NCI-H748 (cell line): ENCODE measurements around the gene EVX2.

Experiments
- DNase-seq: peaks from one replicate; lab custom pipeline; 2025; ENCODE audit not compliant: unreplicated experiment; lab: John Stamatoyannopoulos, UW

The EVX2 gene

GRCh38 chr2:176122052-176122682 lies 38.4 kb upstream of the EVX2 start:
- no peak for DNase-seq

GRCh38 chr2:176121190-176122051 lies 37.7 kb upstream of the EVX2 start:
- no peak for DNase-seq

- DNase-seq, result no peak
These were observed 36.8 kb upstream of the EVX2 start for GRCh38 chr2:176120364-176121189.

GRCh38 chr2:176118601-176119339 lies 35.0 kb upstream of the EVX2 start:
- peak; percentile 43 for DNase-seq

- no peak for DNase-seq
These were observed 34.1 kb upstream of the EVX2 start for GRCh38 chr2:176117823-176118371.

GRCh38 chr2:176117162-176117822 lies 33.5 kb upstream of the EVX2 start:
- no peak for DNase-seq

- DNase-seq, result peak; percentile 38
These were observed 32.4 kb upstream of the EVX2 start, which contains the start of gene HOXD10 for GRCh38 chr2:176115883-176116813. TSS of gene HOXD10 (plus strand) at chr2:176116778. CDS start at chr2:176116834, 56 bp downstream.

GRCh38 chr2:176114930-176115625 lies 31.3 kb upstream of the EVX2 start:
- DNase-seq, result no peak

- peak; percentile 100 for DNase-seq
These were observed 30.6 kb upstream of the EVX2 start for GRCh38 chr2:176114120-176114929.

- peak; percentile 61 for DNase-seq
These were observed 28.9 kb upstream of the EVX2 start for GRCh38 chr2:176112375-176113302.

- peak; percentile 64 for DNase-seq
These were observed 28.1 kb upstream of the EVX2 start for GRCh38 chr2:176111846-176112374.

GRCh38 chr2:176111309-176111663 lies 27.5 kb upstream of the EVX2 start:
- peak; percentile 97 for DNase-seq

GRCh38 chr2:176110415-176111308 lies 26.9 kb upstream of the EVX2 start:
- DNase-seq, result peak; percentile 58

GRCh38 chr2:176109946-176110345 lies 26.2 kb upstream of the EVX2 start:
- DNase-seq, result peak; percentile 46
